ENCODE measurements around the gene TSPAN15. TPM values are rescaled to one million over a fixed set of nuclear protein-coding genes. Genes with fewer than 3 reads are reported as not detected.

The TSPAN15 gene
- total and polyA plus RNA-seq, 2 of the 4 experiments (the other 2 are of a cell fraction): 0.48 TPM; not detected in 1

GRCh38 chr10:69415951-69416350, 35.3 kb upstream of the TSPAN15 start:
- DNase-seq (no peak), ATAC-seq (ENCODE audit: low read depth) (no peak)
- in situ Hi-C loops (cut with MboI; ENCODE audit: low sequenced_read_pairs) (loop anchor here (10.0 kb wide), 1 partner anchor 411 kb away; no protein-coding TSS in a partner anchor), dilution Hi-C loops (cut with HindIII; ENCODE audit: low sequenced_read_pairs, unreplicated experiment) (no loop called here), intact Hi-C loops (cut with micrococcal nuclease) (loop anchor here (10.0 kb wide), 1 partner anchor 631 kb away; no protein-coding TSS in a partner anchor)
- no peaks in the 10 kb centered on the region for H4K20me1 ChIP-seq (ENCODE audit: insufficient read depth, low read length)
- no peaks in the 10 kb centered on the region for H3K9me3 ChIP-seq (ENCODE audit: control insufficient read depth, insufficient read depth, low read length)
- H4K5ac ChIP-seq (ENCODE audit: low read depth, low read length): no peak overlapping the region
- H3K9ac ChIP-seq (ENCODE audit: low read depth, low read length): no peak overlapping the region
- no peak overlapping the region for H3K14ac ChIP-seq (replicated peaks; ENCODE audit: low read depth, low read length)
- H3K36me3 ChIP-seq (ENCODE audit: control insufficient read depth, insufficient read depth, low read length): no peaks in the 10 kb centered on the region
- ChIA-PET CTCF (no interaction called here), POLR2A (ENCODE audit: unreplicated experiment) (no interaction called here)
- H2BK20ac ChIP-seq (ENCODE audit: low read depth, low read length): no peak overlapping the region
- no peak overlapping the region for H3K4ac ChIP-seq (ENCODE audit: low read depth, low read length)
- H3K79me1 ChIP-seq (ENCODE audit: low read depth in 1 of 2, low read length in 2 of 2): no peaks in the 10 kb centered on the region
- no peak overlapping the region for H4K8ac ChIP-seq (ENCODE audit: low read depth in 2 of 2, low read length in 2 of 2)
- H4K91ac ChIP-seq (ENCODE audit: insufficient read depth, low read depth, low read length): no peak overlapping the region
- peak overlapping the region; percentile 50 for H2AFZ ChIP-seq (replicated peaks; ENCODE audit: low read length, poor library complexity)
- H3K4me2 ChIP-seq (ENCODE audit: low read depth, low read length): no peak overlapping the region
- no peak overlapping the region for H2BK120ac ChIP-seq (ENCODE audit: low read depth, low read length)
- H3K18ac ChIP-seq (ENCODE audit: low read depth, low read length): no peak overlapping the region
- no peak overlapping the region for H3K56ac ChIP-seq (ENCODE audit: extremely low read depth, insufficient read depth, low read length)
- TF ChIP-seq ELK1 (IDR thresholded peaks at IDR 0.05; ENCODE audit: borderline replicate concordance, low read depth, low read length) (no peak), RCOR1 (IDR thresholded peaks at IDR 0.05; ENCODE audit: insufficient replicate concordance, low read length) (no peak), USF2 (IDR thresholded peaks at IDR 0.05; ENCODE audit: low read depth, low read length) (no peak), RAD21 (IDR thresholded peaks at IDR 0.05; ENCODE audit: low read length) (no peak), SMC3 (IDR thresholded peaks at IDR 0.05; ENCODE audit: low read depth, low read length) (no peak), FOS (IDR thresholded peaks at IDR 0.05; ENCODE audit: low read depth, low read length) (no peak), MAFK (IDR thresholded peaks at IDR 0.05; ENCODE audit: low read depth, low read length) (no peak), CHD1 (IDR thresholded peaks at IDR 0.05; ENCODE audit: low read depth, low read length) (no peak), CTCF (conservative IDR thresholded peaks at IDR 0.05; ENCODE audit: low read depth, low read length) (no peak)
- 91% methylated on average over 9 of the region's 10 CpGs; no CpG with 5 or more reads in 1 of the 2 experiments for whole genome bisulfite sequencing, 2 experiments (ENCODE audit: extremely low coverage in 2 of 2, insufficient read length in 1 of 2)
- no TSS peak for BruUV-seq (replicated peaks)
- no peak overlapping the region for H3K4me3 ChIP-seq (ENCODE audit: insufficient read depth, low read depth, low read length)
- peaks cover 3% of the 10 kb centered on the region; the same call in 1 of the 2 replicates for H3K4me1 ChIP-seq (ENCODE audit: control insufficient read depth, insufficient read depth, low read length)
- H2BK15ac ChIP-seq (ENCODE audit: low read depth, low read length): no peak overlapping the region
- H2AK9ac ChIP-seq (replicated peaks; ENCODE audit: low read depth, low read length, poor library complexity): peak overlapping the region; percentile 28
- no peak overlapping the region for H2BK5ac ChIP-seq (ENCODE audit: low read depth, low read length, poor library complexity, severe bottlenecking)
- H3K27ac ChIP-seq (ENCODE audit: insufficient read depth, low read length): no peak overlapping the region
- no peak overlapping the region for H3K23ac ChIP-seq (ENCODE audit: low read depth, low read length)
- H2AK5ac ChIP-seq (ENCODE audit: low read depth, low read length): no peak overlapping the region
- no peaks in the 10 kb centered on the region for H3K9me1 ChIP-seq (ENCODE audit: insufficient read depth, low read length)
- peaks cover 26% of the 10 kb centered on the region for H3K27me3 ChIP-seq (ENCODE audit: control insufficient read depth, insufficient read depth, low read length)
